ENCODE measurements around the gene TMEM220. TPM values are rescaled to one million over a fixed set of nuclear protein-coding genes. Genes with fewer than 3 reads are reported as not detected.
"Not testable (repeated sequence)": the region's sequence is repeated elsewhere in the genome, so short reads cannot be mapped to it uniquely, and the experiment has no call there.

The TMEM220 gene
- total and polyA plus RNA-seq, 8 donors = 4.9 to 14.1 (median 8.1) TPM; not detected in 2

DNA sequence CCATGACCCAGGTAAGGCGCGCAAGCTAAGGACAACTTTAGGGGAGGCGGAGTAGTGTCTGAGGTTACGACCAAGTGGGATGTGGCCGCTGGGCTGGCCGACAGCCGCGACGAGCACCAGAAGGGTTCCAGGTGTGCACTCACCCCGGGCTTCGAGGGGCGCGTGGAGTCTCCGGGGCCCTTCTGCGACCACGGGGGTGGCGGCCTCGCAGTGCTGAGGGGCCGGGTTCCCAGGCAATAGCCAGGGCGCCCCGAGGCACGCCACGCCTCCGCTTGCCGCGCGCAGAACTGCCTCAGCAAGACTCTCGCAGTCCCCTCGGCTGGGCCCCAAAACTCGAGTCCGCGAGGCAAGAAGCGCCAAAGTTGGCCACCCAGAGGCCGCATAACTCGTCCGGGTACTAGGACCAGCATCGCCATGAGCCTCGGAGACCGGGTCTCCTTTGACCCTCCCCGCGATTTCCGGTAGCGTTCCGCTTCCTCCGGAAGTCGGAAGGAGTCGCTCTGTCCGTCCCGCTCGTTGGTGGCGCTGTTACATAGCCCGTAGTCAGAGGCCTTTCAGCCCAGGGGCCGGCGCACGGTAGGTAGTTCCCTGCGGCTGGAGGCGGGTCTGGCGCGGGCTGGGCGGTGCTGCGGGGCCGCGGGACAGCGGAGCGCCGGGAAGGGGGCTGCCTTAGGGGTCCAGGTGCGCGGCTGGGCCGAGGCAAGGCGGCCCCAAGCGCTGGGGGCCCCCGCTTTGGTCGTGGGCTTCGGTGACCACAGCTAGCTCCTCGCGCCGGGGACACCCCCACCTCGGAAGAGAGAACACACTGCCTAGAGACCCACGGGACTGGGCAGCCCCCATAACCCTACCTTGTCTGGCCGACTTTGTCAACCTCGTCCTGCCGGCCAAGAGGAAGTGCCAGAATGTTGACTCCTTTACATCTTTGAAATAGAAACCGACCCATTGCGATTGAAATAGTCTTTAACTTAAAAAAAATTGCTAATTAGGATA lies 32.4 kb downstream of the TMEM220 start, which contains the start of the genes ADPRM and SCO1:
ADPRM (plus strand) TSS at position 503 of the 990 bp plus-strand sequence. CDS start 7,333 bp downstream, outside the sequence.
SCO1 (minus strand) TSS at position 442 of the 990 bp plus-strand sequence; CDS start at position 416, 26 bp downstream.
- H3K27me3 ChIP-seq = no peaks in the 10 kb centered on the region
- whole genome bisulfite sequencing, 5 donors = 0% methylated on average over 45 to 84 of the region's 84 CpGs
- H3K9me3 ChIP-seq = no peaks in the 10 kb centered on the region
- TF ChIP-seq POLR2AphosphoS5 (IDR thresholded peaks at IDR 0.05) = peak; percentile 98
- TF ChIP-seq EP300 (IDR thresholded peaks at IDR 0.05) = no peak
- TF ChIP-seq CTCF (IDR thresholded peaks at IDR 0.05) = peak in 5 of 7 experiments; percentile 10 to 60 (median 24)
- peak in 2 of 4 donors; percentile 60 to 89 for TF ChIP-seq POLR2A (IDR thresholded peaks at IDR 0.05)
- H3K4me1 ChIP-seq = peaks cover 9 to 53% (median 35%) of the 10 kb centered on the region in 4 donors
- intact Hi-C loops (cut with DNase I; ENCODE audit: low total_unique reads) = no loop called here
- H3K36me3 ChIP-seq = peaks cover 3 to 32% (median 30%) of the 10 kb centered on the region in 4 donors
- peak within 1 kb of the TSS; percentile 94 to 98 (median 96) for H3K27ac ChIP-seq
- peak; percentile 95 to 98 for DNase-seq
- peak within 1 kb of the TSS; percentile 94 to 100 (median 96) for H3K4me3 ChIP-seq

- DNase-seq; intact Hi-C loops (cut with DNase I; ENCODE audit: low total_unique reads); H3K9me3 ChIP-seq; H3K27me3 ChIP-seq: not testable (repeated sequence)
- peaks cover 14 to 46% (median 44%) of the 10 kb centered on the region in 4 donors for H3K36me3 ChIP-seq
- H3K4me3 ChIP-seq = peak overlapping the region in 2 of 4 donors; percentile 94 to 100
- 79 to 84% (median 81%) methylated on average over 17 of the region's 17 CpGs for WGBS, 5 donors
- peak overlapping the region in 1 of 5 donors; percentile 96 for H3K27ac ChIP-seq
- H3K4me1 ChIP-seq = peaks cover 9 to 45% (median 33%) of the 10 kb centered on the region in 4 donors
Measured at GRCh38 chr17:10695875-10696407, 33.9 kb downstream of the TMEM220 start.

- intact Hi-C loops (cut with DNase I; ENCODE audit: low total_unique reads) = no loop called here
- no peak overlapping the region for H3K4me3 ChIP-seq
- no peaks in the 10 kb centered on the region for H3K27me3 ChIP-seq
- no peak overlapping the region for H3K27ac ChIP-seq
- H3K4me1 ChIP-seq = no peaks in the 10 kb centered on the region
- DNase-seq = no peak
- H3K9me3 ChIP-seq = no peaks in the 10 kb centered on the region
- H3K36me3 ChIP-seq = peaks cover 32 to 93% (median 81%) of the 10 kb centered on the region in 4 donors
- TF ChIP-seq CTCF (IDR thresholded peaks at IDR 0.05) = no peak
- TF ChIP-seq EP300 (IDR thresholded peaks at IDR 0.05) = no peak
- no peak for TF ChIP-seq POLR2A (IDR thresholded peaks at IDR 0.05)
- no peak for TF ChIP-seq POLR2AphosphoS5 (IDR thresholded peaks at IDR 0.05)
- 85 to 90% (median 86%) methylated on average over 2 of the region's 2 CpGs for WGBS, 5 donors
Measured at GRCh38 chr17:10687499-10687898, 42.3 kb downstream of the TMEM220 start.

DNA sequence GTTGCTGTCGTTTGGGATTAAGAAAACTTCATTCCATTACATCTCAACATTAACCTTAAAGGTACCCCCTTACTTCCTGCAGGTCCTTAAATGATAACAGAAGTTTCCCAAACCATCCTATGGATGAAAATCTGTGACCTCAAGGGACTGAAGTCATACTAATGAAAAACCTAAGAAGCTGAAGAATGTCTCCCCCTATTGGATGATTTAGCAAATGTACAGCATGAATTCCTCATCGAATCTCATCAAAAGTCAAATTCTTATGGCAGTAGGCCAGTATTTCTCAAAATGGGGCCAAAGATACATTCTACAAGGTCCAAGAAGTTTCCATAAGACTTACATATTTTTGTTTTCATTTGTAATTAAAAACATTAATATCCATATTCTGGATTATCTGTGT lies 46.0 kb downstream of the TMEM220 start:
- Histone ChIP-seq H3K36me3 (peaks cover 35 to 98% (median 84%) of the 10 kb centered on the region in 4 donors), H3K4me1 (peaks cover 0 to 4% (median 0%) of the 10 kb centered on the region in 4 donors), H3K27me3 (no peaks in the 10 kb centered on the region), H3K4me3 (no peak overlapping the region), H3K9me3 (no peaks in the 10 kb centered on the region), H3K27ac (no peak overlapping the region)
- WGBS, 5 donors = 45 to 82% (median 65%) methylated on average over 2 of the region's 2 CpGs
- DNase-seq = peak in 1 of 2 donors; percentile 18
- TF ChIP-seq POLR2A (IDR thresholded peaks at IDR 0.05) (no peak), CTCF (IDR thresholded peaks at IDR 0.05) (peak in 1 of 7 experiments; percentile 17), EP300 (IDR thresholded peaks at IDR 0.05) (no peak), POLR2AphosphoS5 (IDR thresholded peaks at IDR 0.05) (no peak)
- intact Hi-C loops (cut with DNase I; ENCODE audit: low total_unique reads) = no loop called here

Measured in stomach (tissue), 9 donors.